Prostate gland (tissue), 2 donors: Measurements from ENCODE around the gene GRIN2B.

Experiments
- POLR2A ChIP-seq: fragments of 450-650 bp; IDR thresholded peaks from one replicate; pipeline ENCODE4 v1.6.1; 2016; ENCODE audit warnings: antibody characterized with exemption, mild to moderate bottlenecking
- TF ChIP-seq, protein P1 (sequence below), 4 experiments: fragments of 200-600 bp in 2 of 4; fragments of 450-650 bp in 2 of 4; sonication (generic) in 2 of 4; IDR thresholded peaks; 1 replicate in 3 of 4; 2 replicates in 1 of 4; pipeline ENCODE4 v1.5.1; 2016 to 2019; ENCODE audit warnings: antibody characterized with exemption in 4 of 4, mild to moderate bottlenecking in 2 of 4, moderate library complexity in 2 of 4

DNA sequence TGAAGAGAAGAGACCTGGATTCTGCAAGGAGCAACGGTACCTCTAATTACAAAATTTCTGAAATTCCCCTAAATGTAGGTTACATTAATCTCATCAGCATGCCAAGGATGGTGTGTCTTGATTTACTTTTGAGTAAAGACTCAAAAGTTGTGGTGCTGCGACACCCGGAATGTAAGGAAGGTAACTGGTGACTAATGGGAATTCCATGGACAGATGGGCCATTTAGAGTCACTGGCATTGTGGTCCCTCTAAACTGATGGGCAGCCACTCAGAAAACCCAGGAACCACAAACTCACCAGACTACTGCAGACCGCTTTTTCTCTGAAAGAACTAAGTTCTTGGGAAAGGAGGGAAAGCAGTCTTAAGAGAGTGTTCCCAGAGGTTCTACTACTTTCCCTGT is 32.8 kb downstream of the GRIN2B start:
- TF ChIP-seq, protein P1, sequence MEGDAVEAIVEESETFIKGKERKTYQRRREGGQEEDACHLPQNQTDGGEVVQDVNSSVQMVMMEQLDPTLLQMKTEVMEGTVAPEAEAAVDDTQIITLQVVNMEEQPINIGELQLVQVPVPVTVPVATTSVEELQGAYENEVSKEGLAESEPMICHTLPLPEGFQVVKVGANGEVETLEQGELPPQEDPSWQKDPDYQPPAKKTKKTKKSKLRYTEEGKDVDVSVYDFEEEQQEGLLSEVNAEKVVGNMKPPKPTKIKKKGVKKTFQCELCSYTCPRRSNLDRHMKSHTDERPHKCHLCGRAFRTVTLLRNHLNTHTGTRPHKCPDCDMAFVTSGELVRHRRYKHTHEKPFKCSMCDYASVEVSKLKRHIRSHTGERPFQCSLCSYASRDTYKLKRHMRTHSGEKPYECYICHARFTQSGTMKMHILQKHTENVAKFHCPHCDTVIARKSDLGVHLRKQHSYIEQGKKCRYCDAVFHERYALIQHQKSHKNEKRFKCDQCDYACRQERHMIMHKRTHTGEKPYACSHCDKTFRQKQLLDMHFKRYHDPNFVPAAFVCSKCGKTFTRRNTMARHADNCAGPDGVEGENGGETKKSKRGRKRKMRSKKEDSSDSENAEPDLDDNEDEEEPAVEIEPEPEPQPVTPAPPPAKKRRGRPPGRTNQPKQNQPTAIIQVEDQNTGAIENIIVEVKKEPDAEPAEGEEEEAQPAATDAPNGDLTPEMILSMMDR (IDR thresholded peaks at IDR 0.05), result no peak
- TF ChIP-seq POLR2A, result no peak
